ENCODE data around the gene CLPX.
"Not testable (repeated sequence)": the region's sequence is repeated elsewhere in the genome, so short reads cannot be mapped to it uniquely, and the experiment has no call there.

Gene CLPX

DNA sequence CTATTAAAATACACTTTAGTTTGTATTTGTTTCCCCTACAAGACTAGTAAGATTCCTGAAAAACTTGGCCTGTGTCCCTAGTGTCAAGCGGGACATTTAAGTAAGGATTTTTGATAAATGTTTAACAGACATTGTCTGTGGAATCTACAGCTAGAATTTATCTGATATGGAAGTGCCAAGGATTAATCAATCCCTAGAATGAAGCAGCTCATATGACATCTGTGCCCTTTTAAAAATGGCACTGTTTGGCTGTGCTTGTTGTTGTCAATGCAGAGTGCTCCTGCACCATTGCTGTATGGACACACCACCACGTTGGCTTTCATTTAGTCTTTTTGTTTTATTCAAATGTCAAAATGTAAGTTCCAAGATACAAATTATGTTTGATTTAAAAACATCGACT lies 37.2 kb downstream of the CLPX start:
- no peak for TF ChIP-seq ZNF8 (CRISPR knock-in tag; IDR thresholded peaks at IDR 0.05)
- TF ChIP-seq SNAI2 (CRISPR knock-in tag; IDR thresholded peaks at IDR 0.05): no peak
- ATAC-seq: no peak

DNA sequence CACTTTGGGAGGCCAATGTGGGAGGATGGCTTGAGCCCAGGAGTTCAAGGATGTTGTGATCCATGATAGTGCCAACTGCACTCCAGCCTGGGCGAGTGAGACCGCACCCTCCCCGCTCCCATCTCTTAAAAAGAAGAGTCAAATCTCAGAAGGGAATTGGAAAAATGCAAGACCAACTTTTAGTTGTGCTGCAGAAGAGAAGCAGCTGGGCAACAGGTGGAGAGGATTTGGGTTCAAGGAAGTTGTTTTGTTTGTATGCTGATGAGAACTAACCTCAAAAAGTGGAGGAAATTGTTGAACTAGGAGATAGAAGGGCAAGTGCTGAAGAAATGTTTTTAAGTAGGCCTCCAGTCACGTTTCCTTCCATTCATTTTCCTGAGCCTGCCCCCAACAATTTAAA lies 38.7 kb downstream of the CLPX start:
- ATAC-seq: no peak
- TF ChIP-seq ZNF565 (CRISPR knock-in tag; conservative IDR thresholded peaks at IDR 0.05; ENCODE audit: low read depth) (no peak), BACH2 (CRISPR knock-in tag; IDR thresholded peaks at IDR 0.05; ENCODE audit: borderline replicate concordance) (no peak), ZFP30 (CRISPR knock-in tag; IDR thresholded peaks at IDR 0.05) (no peak), ARNTL (CRISPR knock-in tag; IDR thresholded peaks at IDR 0.05; ENCODE audit: borderline replicate concordance, low read depth) (no peak), SNAI2 (CRISPR knock-in tag; IDR thresholded peaks at IDR 0.05) (no peak), TCF4 (CRISPR knock-in tag; IDR thresholded peaks at IDR 0.05; ENCODE audit: borderline replicate concordance) (no peak), ZC3H10 (CRISPR knock-in tag; IDR thresholded peaks at IDR 0.05) (no peak), ZNF70 (CRISPR knock-in tag; IDR thresholded peaks at IDR 0.05) (no peak), PPARA (CRISPR knock-in tag; IDR thresholded peaks at IDR 0.05; ENCODE audit: borderline replicate concordance) (no peak), ZFP3 (CRISPR knock-in tag; IDR thresholded peaks at IDR 0.05) (no peak), ISL1 (CRISPR knock-in tag; IDR thresholded peaks at IDR 0.05) (no peak), ZNF8 (CRISPR knock-in tag; IDR thresholded peaks at IDR 0.05) (no peak), RARB (CRISPR knock-in tag; IDR thresholded peaks at IDR 0.05) (no peak)
- TF ChIP-seq, protein P1, sequence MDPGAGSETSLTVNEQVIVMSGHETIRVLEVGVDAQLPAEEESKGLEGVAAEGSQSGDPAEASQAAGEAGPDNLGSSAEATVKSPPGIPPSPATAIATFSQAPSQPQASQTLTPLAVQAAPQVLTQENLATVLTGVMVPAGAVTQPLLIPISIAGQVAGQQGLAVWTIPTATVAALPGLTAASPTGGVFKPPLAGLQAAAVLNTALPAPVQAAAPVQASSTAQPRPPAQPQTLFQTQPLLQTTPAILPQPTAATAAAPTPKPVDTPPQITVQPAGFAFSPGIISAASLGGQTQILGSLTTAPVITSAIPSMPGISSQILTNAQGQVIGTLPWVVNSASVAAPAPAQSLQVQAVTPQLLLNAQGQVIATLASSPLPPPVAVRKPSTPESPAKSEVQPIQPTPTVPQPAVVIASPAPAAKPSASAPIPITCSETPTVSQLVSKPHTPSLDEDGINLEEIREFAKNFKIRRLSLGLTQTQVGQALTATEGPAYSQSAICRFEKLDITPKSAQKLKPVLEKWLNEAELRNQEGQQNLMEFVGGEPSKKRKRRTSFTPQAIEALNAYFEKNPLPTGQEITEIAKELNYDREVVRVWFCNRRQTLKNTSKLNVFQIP (CRISPR knock-in tag; IDR thresholded peaks at IDR 0.05; ENCODE audit: borderline replicate concordance, low read depth): no peak
- TF ChIP-seq, protein P2, sequence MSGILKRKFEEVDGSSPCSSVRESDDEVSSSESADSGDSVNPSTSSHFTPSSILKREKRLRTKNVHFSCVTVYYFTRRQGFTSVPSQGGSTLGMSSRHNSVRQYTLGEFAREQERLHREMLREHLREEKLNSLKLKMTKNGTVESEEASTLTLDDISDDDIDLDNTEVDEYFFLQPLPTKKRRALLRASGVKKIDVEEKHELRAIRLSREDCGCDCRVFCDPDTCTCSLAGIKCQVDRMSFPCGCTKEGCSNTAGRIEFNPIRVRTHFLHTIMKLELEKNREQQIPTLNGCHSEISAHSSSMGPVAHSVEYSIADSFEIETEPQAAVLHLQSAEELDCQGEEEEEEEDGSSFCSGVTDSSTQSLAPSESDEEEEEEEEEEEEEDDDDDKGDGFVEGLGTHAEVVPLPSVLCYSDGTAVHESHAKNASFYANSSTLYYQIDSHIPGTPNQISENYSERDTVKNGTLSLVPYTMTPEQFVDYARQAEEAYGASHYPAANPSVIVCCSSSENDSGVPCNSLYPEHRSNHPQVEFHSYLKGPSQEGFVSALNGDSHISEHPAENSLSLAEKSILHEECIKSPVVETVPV (CRISPR knock-in tag; IDR thresholded peaks at IDR 0.05): no peak
- TF ChIP-seq, protein P3, sequence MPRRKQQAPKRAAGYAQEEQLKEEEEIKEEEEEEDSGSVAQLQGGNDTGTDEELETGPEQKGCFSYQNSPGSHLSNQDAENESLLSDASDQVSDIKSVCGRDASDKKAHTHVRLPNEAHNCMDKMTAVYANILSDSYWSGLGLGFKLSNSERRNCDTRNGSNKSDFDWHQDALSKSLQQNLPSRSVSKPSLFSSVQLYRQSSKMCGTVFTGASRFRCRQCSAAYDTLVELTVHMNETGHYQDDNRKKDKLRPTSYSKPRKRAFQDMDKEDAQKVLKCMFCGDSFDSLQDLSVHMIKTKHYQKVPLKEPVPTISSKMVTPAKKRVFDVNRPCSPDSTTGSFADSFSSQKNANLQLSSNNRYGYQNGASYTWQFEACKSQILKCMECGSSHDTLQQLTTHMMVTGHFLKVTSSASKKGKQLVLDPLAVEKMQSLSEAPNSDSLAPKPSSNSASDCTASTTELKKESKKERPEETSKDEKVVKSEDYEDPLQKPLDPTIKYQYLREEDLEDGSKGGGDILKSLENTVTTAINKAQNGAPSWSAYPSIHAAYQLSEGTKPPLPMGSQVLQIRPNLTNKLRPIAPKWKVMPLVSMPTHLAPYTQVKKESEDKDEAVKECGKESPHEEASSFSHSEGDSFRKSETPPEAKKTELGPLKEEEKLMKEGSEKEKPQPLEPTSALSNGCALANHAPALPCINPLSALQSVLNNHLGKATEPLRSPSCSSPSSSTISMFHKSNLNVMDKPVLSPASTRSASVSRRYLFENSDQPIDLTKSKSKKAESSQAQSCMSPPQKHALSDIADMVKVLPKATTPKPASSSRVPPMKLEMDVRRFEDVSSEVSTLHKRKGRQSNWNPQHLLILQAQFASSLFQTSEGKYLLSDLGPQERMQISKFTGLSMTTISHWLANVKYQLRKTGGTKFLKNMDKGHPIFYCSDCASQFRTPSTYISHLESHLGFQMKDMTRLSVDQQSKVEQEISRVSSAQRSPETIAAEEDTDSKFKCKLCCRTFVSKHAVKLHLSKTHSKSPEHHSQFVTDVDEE (CRISPR knock-in tag; IDR thresholded peaks at IDR 0.05): no peak
- TF ChIP-seq, protein P4, sequence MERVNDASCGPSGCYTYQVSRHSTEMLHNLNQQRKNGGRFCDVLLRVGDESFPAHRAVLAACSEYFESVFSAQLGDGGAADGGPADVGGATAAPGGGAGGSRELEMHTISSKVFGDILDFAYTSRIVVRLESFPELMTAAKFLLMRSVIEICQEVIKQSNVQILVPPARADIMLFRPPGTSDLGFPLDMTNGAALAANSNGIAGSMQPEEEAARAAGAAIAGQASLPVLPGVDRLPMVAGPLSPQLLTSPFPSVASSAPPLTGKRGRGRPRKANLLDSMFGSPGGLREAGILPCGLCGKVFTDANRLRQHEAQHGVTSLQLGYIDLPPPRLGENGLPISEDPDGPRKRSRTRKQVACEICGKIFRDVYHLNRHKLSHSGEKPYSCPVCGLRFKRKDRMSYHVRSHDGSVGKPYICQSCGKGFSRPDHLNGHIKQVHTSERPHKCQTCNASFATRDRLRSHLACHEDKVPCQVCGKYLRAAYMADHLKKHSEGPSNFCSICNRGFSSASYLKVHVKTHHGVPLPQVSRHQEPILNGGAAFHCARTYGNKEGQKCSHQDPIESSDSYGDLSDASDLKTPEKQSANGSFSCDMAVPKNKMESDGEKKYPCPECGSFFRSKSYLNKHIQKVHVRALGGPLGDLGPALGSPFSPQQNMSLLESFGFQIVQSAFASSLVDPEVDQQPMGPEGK (CRISPR knock-in tag; IDR thresholded peaks at IDR 0.05; ENCODE audit: borderline replicate concordance): no peak
- TF ChIP-seq, protein P5, sequence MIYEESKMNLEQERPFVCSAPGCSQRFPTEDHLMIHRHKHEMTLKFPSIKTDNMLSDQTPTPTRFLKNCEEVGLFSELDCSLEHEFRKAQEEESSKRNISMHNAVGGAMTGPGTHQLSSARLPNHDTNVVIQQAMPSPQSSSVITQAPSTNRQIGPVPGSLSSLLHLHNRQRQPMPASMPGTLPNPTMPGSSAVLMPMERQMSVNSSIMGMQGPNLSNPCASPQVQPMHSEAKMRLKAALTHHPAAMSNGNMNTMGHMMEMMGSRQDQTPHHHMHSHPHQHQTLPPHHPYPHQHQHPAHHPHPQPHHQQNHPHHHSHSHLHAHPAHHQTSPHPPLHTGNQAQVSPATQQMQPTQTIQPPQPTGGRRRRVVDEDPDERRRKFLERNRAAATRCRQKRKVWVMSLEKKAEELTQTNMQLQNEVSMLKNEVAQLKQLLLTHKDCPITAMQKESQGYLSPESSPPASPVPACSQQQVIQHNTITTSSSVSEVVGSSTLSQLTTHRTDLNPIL (CRISPR knock-in tag; IDR thresholded peaks at IDR 0.05; ENCODE audit: low read depth): no peak

DNA sequence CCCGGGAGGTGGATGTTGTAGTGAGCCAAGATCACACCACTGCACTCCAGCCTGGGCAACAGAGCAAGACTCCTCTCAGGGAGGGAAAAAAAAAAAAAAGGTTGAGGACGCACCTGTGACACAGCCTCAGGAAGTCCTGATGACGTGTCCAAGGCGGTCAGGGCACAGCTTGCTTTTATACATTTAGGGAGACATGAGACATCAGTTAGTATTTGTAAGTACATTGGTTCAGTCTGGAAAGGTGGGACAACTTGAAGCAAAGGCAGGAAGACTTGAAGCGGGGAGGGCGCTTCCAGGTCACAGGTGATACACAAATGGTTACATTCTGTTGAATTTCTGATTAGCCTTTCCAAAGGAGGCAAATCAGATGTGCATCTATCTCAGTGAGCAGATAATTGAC lies 46.5 kb downstream of the CLPX start:
- not testable (repeated sequence) for ATAC-seq

DNA sequence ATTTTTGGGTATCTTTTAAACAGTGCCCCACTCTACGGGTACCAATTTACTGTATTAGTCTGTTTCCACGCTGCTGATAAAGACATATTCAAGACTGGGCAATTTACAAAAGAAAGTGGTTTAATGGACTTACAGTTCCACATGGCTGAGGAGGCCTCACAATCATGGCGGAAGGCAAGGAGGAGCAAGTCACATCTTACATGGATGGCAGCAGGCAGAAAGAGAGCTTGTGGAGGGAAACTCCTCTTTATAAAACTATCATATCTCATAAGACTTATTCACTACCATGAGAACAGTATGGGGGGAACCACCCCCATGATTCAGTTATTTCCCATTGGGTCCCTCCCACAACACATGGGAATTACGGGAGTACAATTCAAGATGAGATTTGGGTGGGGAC lies 47.2 kb downstream of the CLPX start:
- ATAC-seq: not testable (repeated sequence)

DNA sequence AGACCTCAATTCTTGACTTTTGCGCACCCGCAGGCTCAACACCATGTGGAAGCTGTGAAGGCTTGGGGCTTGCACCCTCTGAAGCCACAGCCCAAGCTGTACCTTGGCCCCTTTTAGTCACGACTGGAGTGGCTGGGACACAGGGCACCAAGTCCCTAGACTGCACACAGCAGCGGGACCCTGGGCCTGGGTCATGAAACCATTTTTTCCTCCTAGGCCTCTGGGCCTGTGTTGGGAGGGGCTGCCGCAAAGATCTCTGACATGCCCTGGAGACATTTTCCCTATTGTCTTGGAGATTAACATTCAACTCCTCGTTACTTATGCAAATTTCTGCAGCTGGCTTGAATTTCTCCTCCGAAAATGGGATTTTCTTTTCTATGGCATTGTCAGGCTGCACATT lies 48.1 kb downstream of the CLPX start:
- ATAC-seq: not testable (repeated sequence)

All from SK-N-SH treated with all-trans-retinoic acid at 6 μM for 48 hours (cell line).